ENCODE data around the gene COPS3. TPM values are rescaled to one million over a fixed set of nuclear protein-coding genes. Genes with fewer than 3 reads are reported as not detected.

The COPS3 gene
- total RNA-seq, 1 experiment from 2014 or later = 140 TPM

DNA sequence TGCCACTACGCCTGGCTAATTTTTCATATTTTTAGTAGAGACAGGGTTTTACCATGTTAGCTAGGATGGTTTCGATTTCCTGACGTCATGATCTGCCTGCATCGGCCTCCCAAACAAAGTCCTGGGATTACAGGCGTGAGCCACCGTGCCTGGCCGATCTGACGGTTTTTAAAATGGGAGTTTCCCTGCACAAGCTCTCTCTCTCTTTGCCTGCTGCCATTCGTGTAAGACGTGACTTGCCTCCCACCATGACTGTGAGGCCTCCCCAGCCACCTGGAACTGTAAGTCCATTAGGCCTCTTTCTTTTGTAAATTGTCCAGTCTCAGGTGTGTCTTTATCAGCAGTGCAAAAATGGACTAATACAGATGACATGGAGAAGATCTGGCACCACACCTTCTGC, 39.4 kb downstream of the COPS3 start:
- no peak for DNase-seq (ENCODE audit: low read depth)

DNA sequence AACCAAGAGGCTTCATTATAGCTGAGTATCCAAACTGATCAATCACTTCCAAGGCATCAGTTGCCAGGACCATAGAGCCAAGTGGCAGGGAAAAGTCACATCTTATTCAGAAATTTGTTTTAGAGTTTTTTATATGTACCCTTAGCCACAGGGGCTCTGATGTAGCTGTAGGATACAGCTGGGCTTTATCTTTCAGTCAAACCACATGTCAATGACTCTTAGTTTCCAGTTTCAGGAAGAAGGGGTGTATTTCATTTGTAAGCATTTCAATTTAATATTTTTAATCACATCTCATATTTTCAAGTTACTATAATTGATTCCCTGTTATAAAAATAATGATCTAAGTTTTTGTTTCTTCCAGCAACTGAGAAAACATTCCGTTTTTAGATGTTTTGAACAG, 41.2 kb downstream of the COPS3 start:
- no peak for DNase-seq (ENCODE audit: low read depth)

DNA sequence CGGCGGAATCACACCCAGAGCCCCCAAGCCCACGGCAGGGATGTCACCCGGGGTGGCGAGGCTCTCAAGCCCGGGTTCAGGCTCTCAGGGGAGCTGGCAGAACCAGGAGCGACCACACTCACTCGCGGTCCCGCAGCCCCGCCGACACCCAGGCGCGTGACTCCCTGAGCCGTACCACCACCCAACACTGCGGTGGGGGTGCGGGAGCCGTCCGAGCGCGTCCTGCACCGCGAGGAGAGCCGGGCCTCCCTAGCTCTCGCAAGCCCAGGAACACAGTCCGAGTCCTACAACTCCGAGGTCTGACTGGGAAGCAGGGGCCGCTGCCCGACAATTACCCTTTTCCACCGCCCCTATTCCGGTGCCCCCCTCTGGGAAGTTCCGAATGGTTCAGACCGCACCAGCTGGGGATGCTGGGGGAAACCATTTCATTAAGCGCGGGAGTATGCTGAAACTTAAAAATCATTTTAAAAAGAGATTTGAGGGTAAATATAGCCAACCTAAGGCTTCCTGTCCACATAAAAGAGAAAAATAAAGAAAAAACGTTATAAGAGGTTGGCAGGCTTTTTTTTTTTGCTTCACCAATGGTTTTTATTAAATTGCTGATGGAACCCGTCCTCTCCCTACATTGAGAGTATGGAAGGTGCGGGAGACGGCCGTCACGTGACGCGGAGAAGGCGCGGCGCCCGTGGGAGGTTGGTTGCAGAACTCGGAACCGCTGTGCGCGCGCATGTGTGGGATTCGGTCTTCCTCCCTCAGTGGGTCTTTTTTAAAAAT, 43.8 kb downstream of the COPS3 start, which contains the start of gene FLCN:
FLCN (minus strand) TSS at position 143 of the 774 bp plus-strand sequence. CDS start 9,031 bp downstream, outside the sequence.
- peak; percentile 84 for DNase-seq (ENCODE audit: low read depth)

DNA sequence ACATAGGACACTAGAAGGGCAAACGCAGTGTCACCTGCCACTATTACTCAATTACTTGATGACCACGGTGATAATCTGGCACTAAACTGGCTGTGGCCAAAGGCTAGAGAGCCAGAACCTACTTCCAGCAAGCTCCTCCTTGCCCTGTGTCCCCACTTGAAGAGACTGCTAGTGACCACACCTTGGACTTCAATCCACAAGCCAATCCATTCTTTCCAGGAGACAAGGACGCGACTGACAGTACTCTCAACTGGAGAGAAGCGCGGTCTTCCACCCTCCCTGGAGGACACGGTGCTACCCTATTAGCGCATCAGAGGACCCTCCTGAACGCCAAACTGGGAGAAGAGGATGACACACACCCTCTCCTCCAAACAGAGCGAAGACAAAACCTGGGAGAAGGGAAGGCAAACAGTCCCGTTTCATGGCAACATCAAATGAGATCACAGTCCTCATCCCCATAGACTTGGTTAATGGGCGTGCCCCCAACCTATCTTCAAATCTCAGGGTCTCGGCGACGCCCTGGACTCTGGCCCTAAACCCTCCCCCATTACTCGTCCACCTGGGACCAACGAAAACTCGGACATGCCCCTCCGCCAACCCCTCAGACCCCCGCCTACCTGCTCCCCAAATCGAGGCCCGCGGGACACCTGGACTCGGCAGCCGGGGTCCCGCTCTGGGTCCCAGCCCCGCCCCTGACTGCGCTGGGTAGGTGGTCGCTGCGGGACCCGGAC, 44.6 kb downstream of the COPS3 start:
- peak; percentile 27 for DNase-seq (ENCODE audit: low read depth)

DNA sequence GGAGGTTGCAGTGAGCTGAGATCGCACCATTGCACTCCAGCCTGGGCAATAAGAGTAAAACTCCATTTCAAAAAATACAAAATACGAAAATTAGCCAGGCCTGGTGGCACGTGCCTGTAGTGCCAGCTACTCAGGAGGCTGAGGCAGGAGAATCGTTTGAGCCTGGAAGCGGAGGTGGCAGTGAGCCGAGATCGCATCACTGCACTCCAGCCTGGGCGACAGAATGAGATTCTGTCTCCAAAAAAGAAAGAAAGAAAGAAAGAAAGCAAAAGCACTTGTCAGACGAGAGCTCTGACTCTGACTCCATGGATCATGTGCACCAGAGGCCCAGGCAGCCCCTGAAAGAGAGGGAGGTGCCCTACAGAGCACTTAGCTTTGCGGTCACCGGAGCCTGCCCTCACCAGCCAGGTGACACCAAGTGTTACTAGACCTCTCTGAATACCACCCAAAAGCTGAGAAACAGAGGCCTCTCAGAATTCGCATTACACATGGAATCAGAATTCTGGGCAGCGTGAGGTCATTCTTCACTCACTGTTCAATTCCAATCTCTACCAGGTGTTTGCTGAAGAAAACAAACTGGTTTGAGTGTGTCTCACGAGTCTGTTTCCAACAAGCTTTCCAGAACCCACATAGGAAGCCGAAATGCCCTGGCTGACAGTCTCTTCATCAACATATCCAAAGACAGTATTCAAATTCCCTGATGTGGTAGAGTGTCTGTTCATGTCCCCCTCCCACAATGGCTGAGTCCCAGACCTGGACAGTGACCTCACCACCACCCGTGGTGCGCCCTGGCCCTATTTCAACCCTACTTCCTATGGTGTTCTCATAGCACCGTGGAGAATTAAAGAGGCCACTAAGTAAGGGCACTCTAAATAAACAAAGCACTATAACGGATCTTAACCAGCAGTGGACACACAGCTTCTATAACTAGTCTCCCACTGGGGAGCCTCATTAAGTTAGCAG, 45.6 kb downstream of the COPS3 start:
- peak; percentile 33 for DNase-seq (ENCODE audit: low read depth)

DNA sequence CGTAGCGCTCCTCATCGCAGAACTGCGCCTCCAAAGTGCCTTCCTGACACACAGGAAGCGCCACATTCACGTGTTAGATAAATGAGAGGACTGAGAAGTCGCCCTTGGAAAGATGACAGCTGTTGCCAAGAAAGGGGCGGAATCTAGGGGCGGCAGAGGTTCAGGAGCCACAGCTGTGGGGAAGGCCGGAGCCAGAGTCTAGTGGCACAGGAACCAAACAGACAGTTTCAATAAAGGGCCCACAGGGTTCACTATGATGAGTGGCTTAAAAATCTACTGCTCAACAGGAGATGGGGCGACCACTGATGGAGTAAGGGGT, 48.8 kb downstream of the COPS3 start:
- no peak for DNase-seq (ENCODE audit: low read depth)

DNA sequence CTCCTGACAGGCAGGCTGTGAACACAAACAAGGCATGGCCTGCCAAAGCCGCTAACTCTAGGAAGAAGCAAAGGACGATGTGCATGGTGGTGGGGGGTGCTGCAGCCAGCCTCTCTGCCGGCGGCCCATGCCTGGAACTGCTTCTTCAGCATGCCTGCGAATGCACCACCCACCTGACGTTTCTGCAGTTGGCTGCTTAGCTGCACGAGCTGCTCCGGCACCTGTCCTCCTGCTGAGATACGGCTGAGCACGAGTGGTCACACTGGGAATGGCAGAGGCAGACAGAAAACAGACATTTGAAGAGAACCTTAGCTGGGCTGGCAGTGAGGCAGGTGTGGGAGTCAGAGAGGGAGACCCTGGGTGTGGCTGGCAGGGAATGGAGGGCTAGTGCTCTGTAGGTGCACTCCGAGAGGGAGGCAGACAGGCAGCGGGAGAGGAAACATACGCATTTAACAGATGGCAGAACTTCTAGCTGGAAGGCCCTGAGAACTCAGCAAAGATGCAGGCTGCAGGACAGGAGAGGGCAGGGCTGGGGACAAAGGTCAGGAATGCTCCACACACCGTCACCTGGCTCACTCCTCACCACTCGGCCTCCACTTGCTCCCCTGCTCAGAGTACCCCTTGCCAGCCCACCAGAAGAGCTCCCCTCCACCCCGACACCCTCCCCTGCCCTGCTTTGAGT, 49.3 kb downstream of the COPS3 start:
- no peak for DNase-seq (ENCODE audit: low read depth)

DNA sequence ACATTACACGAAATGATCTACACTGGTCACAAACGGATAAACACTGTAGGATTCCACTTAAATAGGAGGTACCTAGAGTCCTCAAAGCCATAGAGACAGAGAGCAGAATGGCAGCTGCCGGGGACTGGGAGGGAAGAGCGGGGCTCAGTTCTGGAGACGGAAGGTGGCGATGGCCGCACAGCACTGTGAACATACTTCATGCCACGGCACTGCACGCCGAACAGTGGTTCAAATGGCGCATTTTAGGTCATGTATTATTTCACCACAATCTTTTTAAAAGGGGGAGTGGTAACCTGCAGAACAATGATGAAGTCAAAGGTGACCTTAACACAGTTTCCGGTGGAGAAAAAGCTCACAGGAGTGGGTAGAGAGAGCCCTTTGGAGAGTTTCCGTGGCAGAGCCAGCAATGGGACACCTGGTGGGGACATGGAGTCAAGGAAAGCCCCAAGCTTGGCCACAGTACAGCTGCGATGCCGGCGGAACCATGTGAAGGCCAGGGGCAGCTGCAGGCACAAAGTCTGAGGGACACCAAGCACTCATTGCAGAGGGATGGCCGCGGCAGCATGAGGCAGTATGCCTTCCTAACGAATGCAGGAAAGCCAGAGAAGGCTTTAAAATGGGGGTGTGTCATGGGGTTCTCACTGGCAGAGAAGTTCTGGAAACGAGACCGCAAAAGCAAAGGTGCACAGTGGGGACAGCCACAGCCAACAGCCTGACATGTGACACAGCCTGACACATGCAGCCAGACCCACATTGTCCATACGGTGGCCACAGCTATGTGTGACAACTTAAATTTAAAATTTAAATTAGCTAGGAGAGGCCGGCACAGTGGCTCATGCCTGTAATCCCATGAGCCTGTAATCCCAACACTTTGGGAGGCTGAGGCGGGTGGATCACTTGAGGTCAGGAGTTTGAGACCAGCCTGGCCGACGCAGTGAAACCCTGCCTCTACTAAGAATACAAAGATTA, 51.3 kb downstream of the COPS3 start:
- no peak for DNase-seq (ENCODE audit: low read depth)

DNA sequence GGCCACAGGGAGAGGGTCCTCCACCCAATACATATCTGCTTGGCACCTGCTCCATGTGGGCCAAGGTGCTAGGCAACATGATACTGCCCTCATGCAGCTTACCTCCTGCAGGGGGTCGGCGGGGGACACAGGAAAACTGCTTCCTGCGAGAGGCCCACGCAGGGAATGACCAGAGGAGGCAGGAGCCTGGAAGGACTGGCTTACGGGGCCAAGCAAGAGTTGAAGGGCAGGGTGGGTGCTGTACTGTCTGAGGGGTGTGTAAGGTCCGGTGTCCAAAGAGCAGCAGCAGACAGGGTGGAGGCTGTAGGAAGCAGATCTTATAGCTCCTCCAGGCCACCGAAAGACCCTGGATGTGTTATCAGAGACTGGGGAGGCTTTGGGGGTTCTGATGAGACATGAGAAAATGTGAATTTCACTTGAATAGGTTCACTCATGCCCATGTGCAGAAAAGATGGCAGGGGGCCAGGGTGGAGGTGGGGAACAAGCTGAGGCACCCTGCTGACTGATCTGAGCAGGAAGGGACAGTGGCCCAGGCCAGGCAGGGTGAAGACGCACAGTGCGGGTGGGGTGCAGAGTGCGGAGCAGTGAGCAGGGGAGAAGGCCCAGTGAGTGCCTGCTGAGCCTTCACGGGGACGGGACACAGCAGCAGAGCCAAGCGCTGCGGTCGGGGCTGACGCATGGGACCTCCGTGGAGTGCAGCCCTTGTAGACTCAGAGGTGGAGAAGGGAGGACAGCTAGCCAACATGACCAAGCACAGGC, 52.3 kb downstream of the COPS3 start:
- DNase-seq (ENCODE audit: low read depth) = no peak

DNA sequence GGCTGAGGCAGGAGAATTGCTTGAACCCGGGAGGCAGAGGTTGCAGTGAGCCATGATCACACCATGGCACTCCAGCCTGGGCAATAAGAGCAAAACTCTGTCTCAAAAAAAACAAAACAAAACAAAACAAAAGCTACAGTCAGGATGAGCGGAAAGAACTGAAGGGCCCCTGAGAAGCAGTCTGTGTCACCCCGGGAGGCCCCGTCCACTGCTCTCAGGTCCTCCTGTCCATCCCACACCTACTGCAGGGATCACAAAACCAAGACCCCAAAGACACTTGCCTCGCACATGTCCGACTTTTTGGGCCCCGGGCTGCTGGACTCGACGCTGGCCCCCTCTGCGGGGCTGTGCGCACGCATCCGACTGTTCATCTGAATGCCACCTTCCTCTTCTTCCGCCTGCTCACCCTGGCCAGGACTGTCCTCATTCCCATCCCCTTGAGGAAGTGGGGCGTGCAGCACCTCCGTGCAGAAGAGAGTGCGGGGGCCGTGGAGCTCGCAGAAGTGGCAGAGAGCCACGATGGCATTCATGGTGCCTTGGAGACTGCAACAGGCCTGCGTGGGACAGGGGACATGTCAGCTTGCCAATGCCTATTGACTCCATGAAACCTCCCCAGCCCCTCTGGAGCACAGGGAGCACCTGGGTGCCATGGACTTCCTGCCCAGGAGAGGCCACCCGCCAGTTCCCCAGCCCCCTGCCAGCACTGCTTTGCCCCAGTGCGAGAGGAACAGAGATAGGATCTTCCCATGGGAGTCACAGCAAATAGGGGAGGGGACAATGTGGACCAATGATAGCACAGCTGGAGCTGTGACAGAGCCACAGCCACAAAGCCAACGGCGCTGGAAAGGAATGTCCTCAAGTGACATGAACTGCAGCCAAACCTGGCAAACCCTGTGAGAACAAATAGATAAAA, 53.2 kb downstream of the COPS3 start:
- DNase-seq (ENCODE audit: low read depth) = no peak

DNA sequence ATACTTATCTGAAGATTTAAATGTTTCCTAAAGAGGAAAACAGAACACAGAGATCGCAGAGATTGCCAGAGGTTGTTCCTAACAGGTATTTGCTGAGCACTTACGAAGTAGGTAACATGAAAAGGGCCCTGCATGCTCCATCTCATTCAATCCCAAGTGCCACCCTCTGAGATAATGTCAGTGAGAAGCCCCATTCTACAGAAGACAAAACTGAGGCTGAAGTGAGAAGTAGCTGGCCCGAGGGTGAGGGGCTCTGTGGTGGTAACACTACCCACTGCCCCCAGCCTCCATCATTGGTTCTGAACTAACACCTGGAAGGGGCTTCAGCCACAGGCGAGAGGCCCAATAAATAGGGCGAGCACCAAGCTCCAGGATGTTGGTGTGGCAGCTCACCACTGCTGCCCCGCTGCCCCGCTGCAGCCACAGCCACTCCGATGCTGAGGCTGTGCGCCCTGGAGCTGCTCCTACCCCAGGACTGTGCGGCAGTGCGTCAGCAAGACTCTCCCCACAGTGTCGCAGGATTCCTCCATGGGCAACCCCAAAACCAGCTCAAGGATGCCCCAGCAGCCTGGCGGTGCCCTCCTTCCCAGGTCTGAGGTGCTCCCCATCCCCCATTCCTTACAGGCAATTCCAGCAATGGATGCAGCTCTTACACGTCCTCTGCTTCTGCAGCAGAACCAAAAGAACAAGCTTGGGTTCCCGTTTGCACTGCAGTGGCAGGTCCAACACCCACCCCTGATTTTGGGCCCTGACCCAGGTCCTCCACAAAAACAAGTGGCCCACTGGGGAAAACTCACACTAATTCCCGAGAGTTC, 54.4 kb downstream of the COPS3 start:
- no peak for DNase-seq (ENCODE audit: low read depth)

DNA sequence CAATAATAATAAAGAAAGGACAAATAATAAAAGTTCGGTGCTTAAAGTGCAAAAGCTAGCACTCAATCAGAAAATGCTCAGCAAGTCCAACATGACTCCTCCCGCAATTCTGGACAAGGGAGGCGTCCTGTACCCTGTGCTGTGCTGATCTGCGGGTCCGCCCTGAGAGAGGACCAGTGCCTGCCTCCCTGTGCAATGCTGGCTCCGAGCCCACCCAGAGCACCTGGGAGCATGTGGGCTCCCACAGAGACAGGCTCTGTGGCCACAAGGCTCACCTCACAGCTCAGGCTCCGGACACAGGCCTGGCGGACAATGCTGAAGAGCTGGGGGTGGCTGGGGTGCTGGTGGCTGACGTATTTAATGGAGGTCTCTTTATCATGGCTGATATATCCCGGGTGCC, 55.1 kb downstream of the COPS3 start:
- no peak for DNase-seq (ENCODE audit: low read depth)

DNA sequence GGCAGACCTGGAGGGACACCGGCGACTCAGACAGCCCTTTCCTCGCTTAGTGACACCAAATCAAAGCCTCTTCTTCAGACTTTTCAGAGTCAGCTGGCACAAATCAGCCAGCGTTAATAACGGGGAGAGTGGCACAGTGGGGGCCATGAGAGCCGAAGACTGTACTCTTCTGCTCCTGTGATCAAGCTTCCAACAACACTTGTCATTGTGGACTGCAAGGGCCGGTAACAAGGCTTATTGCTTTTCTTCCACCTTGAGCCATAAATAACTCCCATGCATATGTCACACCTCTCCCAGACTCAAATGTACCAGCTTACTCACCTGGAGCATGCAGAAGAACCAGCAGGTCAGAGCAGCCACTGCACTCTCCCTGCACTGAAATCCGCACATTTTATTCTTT, 56.9 kb downstream of the COPS3 start:
- no peak for DNase-seq (ENCODE audit: low read depth)

DNA sequence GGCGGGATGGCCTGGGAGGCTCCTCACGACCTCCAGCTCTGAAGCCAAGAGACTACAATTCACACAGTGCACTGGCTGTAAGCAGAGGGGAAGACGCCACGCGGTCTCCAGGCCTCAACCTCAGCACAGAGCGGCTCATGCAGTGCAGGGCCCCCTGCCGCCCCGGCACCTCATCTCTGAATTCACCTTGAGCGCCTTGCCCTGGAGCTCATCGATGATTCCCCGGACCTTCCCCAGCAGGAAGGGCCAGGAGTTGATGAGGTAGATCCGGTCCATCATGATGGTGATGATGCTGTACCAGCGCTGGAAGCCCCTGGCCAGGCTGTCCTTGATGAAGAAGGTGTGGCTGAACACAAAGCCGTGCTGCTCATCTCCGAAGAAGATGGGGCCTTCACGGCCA, 57.3 kb downstream of the COPS3 start:
- DNase-seq (ENCODE audit: low read depth) = no peak

DNA sequence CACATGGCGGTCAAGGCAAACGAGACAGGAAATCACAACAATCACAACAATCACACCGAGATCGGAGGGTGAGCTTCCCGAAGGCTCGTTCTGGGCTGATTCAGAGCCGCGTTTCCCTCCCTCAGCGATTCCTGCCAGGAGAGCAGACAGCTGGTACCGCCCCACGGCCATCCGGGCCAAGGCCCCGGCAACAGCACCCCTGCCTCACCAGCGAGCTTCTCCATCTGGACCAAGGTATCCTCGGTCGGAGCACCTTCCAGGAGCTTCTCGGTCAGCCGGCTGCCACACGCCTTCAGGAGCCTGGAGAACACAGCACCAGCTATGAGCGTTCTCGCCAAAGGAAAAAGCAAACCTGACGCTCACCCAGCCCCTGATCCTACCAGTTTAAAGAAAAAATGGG, 59.7 kb downstream of the COPS3 start:
- DNase-seq (ENCODE audit: low read depth) = no peak

DNA sequence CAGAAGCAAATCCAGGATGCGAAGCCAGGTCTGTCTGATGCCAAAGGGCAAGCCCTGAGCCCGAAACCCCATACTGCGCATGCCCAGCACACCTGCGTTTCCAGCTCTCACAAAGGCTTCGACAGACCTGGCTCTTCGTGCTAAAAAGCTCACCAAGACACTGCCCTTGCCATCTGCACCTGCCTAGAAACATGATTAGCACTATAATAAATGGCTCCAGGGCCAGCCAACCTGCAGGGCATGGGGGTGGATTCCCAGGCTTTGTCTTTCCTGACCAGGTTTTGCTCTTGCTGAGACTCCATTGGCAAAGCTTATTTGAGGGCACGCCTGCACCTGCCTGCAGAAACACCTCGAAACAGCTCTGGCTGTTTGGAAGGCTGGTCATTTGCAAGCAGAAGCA, 60.5 kb downstream of the COPS3 start:
- no peak for DNase-seq (ENCODE audit: low read depth)

DNA sequence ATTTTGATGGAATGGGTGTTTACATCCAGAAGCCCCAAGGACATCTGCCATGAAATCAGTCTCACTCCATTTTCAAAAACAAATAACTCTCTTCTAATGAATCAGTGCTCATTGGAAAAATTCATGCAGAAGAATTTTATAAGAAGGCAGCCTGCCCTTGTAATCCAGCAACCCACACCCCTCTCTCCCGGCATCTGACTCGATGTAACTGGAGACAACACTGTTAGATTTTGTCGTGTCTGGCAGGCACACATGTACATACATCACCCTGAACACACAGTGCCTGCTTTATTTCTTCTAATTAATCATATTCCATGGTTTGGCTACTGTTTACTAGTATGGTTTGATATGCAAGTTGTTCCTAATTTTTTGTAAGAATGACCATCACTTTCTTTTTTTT, 63.1 kb downstream of the COPS3 start:
- DNase-seq (ENCODE audit: low read depth) = no peak

DNA sequence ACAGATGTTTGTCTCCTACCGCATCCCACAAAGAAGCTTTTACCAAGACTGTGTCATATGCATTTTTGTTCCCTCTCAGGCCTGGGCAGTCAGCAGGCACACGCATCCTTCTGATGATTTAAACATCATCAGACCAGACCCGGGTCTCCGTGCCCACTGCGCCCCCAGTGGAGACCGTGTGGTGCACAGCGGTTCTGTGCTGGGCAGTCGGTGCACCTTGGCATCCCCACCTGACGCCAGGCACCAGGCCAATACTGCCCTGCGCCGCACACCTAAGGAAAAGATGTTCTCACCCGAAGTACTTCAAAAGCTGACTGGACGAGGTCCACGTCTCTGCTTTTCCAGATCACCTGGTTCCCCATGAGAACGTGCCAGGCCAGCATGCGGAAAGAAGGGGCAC, 64.3 kb downstream of the COPS3 start:
- DNase-seq (ENCODE audit: low read depth) = no peak
